H1 (cell line): ENCODE measurements around the gene CYTL1.

Source experiments
- CHD1 ChIP-seq: IDR thresholded peaks from 2 replicates; pipeline ENCODE4 v1.6.1; 2012; ENCODE audit warnings: low read depth, low read length, improper control_type of control experiment
- EP300 ChIP-seq, 2 experiments: IDR thresholded peaks; 1 replicate in 1 of 2; 2 replicates in 1 of 2; pipeline ENCODE4 v1.6.1; 2011 to 2012; ENCODE audit warnings: low read depth in 2 of 2, low read length in 2 of 2, mild to moderate bottlenecking in 2 of 2, borderline replicate concordance in 1 of 2, inconsistent platforms in 1 of 2, moderate library complexity in 1 of 2
- EZH2 ChIP-seq: fragments of 200-600 bp; sonication (generic); IDR thresholded peaks from 2 replicates; pipeline ENCODE4 v1.7.1; 2012; ENCODE audit warnings: low read depth, mild to moderate bottlenecking, moderate library complexity, low read length, inconsistent platforms; ENCODE audit not compliant: severe bottlenecking
- GABPA ChIP-seq: IDR thresholded peaks from 2 replicates; pipeline ENCODE4 v1.6.1; 2011; ENCODE audit warnings: mild to moderate bottlenecking, low read length, moderate library complexity, borderline replicate concordance; ENCODE audit not compliant: insufficient read depth
- NRF1 ChIP-seq: IDR thresholded peaks from 2 replicates; pipeline ENCODE4 v1.6.1; 2011; ENCODE audit warnings: mild to moderate bottlenecking, low read depth, low read length, improper control_type of control experiment
- POLR2A ChIP-seq, 2 experiments: IDR thresholded peaks; 1 replicate in 1 of 2; 2 replicates in 1 of 2; pipeline ENCODE4 v1.6.1; 2011; ENCODE audit warnings: low read depth in 2 of 2, low read length in 2 of 2, mild to moderate bottlenecking in 2 of 2; ENCODE audit errors: control extremely low read depth in 1 of 2
- POLR2AphosphoS5 ChIP-seq: IDR thresholded peaks from 2 replicates; pipeline ENCODE4 v1.6.1; 2011; ENCODE audit warnings: low read depth, low read length
- RFX5 ChIP-seq: IDR thresholded peaks from 2 replicates; pipeline ENCODE4 v1.6.1; 2011; ENCODE audit warnings: low read depth, low read length, improper control_type of control experiment, borderline replicate concordance
- SIN3A ChIP-seq, 2 experiments: IDR thresholded peaks in 1 of 2; conservative IDR thresholded peaks in 1 of 2; 2 replicates each; pipeline ENCODE4 v1.6.1; 2011 to 2012; ENCODE audit warnings: low read length in 2 of 2, improper control_type of control experiment in 1 of 2, low read depth in 1 of 2, mild to moderate bottlenecking in 1 of 2
- SUZ12 ChIP-seq: fragments of 200-600 bp; sonication (generic); IDR thresholded peaks from 2 replicates; pipeline ENCODE4 v1.6.1; 2012; ENCODE audit warnings: mild to moderate bottlenecking, inconsistent platforms, low read length, moderate library complexity, mixed read lengths
- YY1 ChIP-seq: IDR thresholded peaks from 2 replicates; pipeline ENCODE4 v1.6.1; 2011; ENCODE audit warnings: low read depth, mild to moderate bottlenecking, low read length
- TF ChIP-seq, protein P1 (sequence below), 3 experiments: IDR thresholded peaks; 1 replicate in 2 of 3; 2 replicates in 1 of 3; pipeline versions ENCODE4 v1.5.1 to v1.6.1; 2011; ENCODE audit warnings: low read length in 3 of 3, mild to moderate bottlenecking in 3 of 3, inconsistent platforms in 2 of 3, low read depth in 1 of 3, moderate library complexity in 1 of 3; ENCODE audit not compliant: insufficient read depth in 1 of 3; ENCODE audit errors: control extremely low read depth in 1 of 3
- TF ChIP-seq, protein P2 (sequence below): IDR thresholded peaks from 2 replicates; pipeline ENCODE4 v1.6.1; 2012; ENCODE audit warnings: inconsistent platforms

DNA sequence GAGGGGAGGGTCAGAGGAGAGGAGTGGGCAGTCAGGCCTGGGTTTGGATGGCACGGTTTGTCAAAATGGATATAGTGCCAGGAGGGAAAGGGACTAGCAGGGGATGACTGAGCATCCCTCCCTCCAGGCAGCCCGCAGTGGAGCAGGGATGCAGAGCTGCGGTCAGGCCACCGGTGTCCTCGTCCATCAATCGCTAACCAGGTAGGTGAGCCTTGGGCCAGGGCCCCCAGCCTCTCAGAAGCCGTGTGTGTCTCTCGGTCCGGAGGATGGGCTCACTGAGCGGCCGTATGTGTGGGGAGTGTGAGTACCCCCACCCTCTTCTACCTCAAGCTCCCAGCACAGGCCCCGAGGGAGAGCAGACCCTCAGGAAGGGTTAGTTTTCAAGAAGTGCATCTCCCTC lies 538 bp upstream of the CYTL1 start:
- no peak for TF ChIP-seq SUZ12
- no peak for TF ChIP-seq NRF1
- TF ChIP-seq POLR2AphosphoS5 = no peak
- TF ChIP-seq, protein P1, sequence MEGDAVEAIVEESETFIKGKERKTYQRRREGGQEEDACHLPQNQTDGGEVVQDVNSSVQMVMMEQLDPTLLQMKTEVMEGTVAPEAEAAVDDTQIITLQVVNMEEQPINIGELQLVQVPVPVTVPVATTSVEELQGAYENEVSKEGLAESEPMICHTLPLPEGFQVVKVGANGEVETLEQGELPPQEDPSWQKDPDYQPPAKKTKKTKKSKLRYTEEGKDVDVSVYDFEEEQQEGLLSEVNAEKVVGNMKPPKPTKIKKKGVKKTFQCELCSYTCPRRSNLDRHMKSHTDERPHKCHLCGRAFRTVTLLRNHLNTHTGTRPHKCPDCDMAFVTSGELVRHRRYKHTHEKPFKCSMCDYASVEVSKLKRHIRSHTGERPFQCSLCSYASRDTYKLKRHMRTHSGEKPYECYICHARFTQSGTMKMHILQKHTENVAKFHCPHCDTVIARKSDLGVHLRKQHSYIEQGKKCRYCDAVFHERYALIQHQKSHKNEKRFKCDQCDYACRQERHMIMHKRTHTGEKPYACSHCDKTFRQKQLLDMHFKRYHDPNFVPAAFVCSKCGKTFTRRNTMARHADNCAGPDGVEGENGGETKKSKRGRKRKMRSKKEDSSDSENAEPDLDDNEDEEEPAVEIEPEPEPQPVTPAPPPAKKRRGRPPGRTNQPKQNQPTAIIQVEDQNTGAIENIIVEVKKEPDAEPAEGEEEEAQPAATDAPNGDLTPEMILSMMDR (IDR thresholded peaks at IDR 0.05; ENCODE audit: control extremely low read depth in 1 of 3, insufficient read depth in 1 of 3, low read depth in 1 of 3, low read length in 3 of 3) = peak in 1 of 3 experiments; percentile 4; a peak in 1 of 4 replicates
- TF ChIP-seq CHD1 = no peak
- TF ChIP-seq, protein P2, sequence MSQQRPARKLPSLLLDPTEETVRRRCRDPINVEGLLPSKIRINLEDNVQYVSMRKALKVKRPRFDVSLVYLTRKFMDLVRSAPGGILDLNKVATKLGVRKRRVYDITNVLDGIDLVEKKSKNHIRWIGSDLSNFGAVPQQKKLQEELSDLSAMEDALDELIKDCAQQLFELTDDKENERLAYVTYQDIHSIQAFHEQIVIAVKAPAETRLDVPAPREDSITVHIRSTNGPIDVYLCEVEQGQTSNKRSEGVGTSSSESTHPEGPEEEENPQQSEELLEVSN = no peak
- TF ChIP-seq EZH2 = no peak
- TF ChIP-seq EP300 (IDR thresholded peaks at IDR 0.05; ENCODE audit: borderline replicate concordance in 1 of 2, low read depth in 2 of 2, low read length in 2 of 2) = no peak
- no peak for TF ChIP-seq GABPA
- no peak for TF ChIP-seq YY1
- TF ChIP-seq SIN3A (conservative IDR thresholded peaks at IDR 0.05 in 1 of 2, IDR thresholded peaks at IDR 0.05 in 1 of 2; ENCODE audit: low read depth in 1 of 2, low read length in 2 of 2) = no peak
- TF ChIP-seq RFX5 = no peak
- no peak for TF ChIP-seq POLR2A (IDR thresholded peaks at IDR 0.05; ENCODE audit: control extremely low read depth in 1 of 2, low read depth in 2 of 2, low read length in 2 of 2)
